HEK293 (cell line): ENCODE measurements around the gene ESPL1.

Source experiments
- CTCF ChIA-PET: fragments of 350-600 bp; formaldehyde crosslinking; extraction: SDS; loops from one replicate; lab custom pipeline; 2021; ENCODE audit warnings: antibody characterized with exemption; lab: Yijun Ruan, JAX
- POLR2A ChIA-PET: fragments of 300-600 bp; formaldehyde crosslinking; extraction: SDS; loops from one replicate; lab custom pipeline; 2020; ENCODE audit warnings: antibody characterized with exemption, inconsistent platforms; lab: Yijun Ruan, JAX
- H3K27ac ChIP-seq: fragments of 200-500 bp; sonication (Bioruptor generic); 2 replicates; pipeline ENCODE4 v1.5.1; 2014; ENCODE audit warnings: low read depth, low read length, control low read depth, inconsistent platforms; ENCODE audit errors: extremely low read depth
- H3K36me3 ChIP-seq, 2 experiments: fragments of 200-500 bp in 1 of 2; sonication (Bioruptor generic) in 1 of 2; 1 replicate in 1 of 2; 2 replicates in 1 of 2; pipeline ENCODE4 v1.5.1; 2014 to 2017; ENCODE audit warnings: inconsistent platforms in 2 of 2, low read length in 2 of 2; ENCODE audit not compliant: control insufficient read depth in 2 of 2, insufficient read depth in 1 of 2
- H3K4me1 ChIP-seq: fragments of 200-500 bp; sonication (Bioruptor generic); 2 replicates; pipeline ENCODE4 v1.5.1; 2014; ENCODE audit warnings: mild to moderate bottlenecking, low read length, inconsistent platforms; ENCODE audit not compliant: control insufficient read depth, insufficient read depth
- H3K4me3 ChIP-seq: 2 replicates; pipeline ENCODE4 v1.5.1; 2011; ENCODE audit warnings: low read depth, mild to moderate bottlenecking, control low read depth, low read length, moderate library complexity
- H3K9me3 ChIP-seq: fragments of 200-500 bp; sonication (Bioruptor generic); 2 replicates; pipeline ENCODE4 v1.5.1; 2014; ENCODE audit warnings: low read depth, low read length, inconsistent platforms; ENCODE audit not compliant: control insufficient read depth, insufficient read depth
- IKZF3 ChIP-seq: fragments of 450-650 bp; IDR thresholded peaks from 2 replicates; pipeline ENCODE4 v1.5.0; 2018; ENCODE audit warnings: missing biosample characterization, mild to moderate bottlenecking, missing genetic modification characterization, moderate library complexity
- KLF1 ChIP-seq: fragments of 450-650 bp; formaldehyde crosslinking; IDR thresholded peaks from 2 replicates; pipeline ENCODE4 v1.5.1; 2016; ENCODE audit warnings: missing biosample characterization, missing genetic modification characterization
- SCRT2 ChIP-seq: fragments of 450-650 bp; formaldehyde crosslinking; IDR thresholded peaks from 2 replicates; pipeline ENCODE4 v1.5.1; 2016; ENCODE audit warnings: missing biosample characterization, missing genetic modification characterization
- SP2 ChIP-seq: fragments of 450-650 bp; formaldehyde crosslinking; IDR thresholded peaks from 2 replicates; pipeline ENCODE4 v1.5.1; 2016; ENCODE audit warnings: missing biosample characterization, missing genetic modification characterization
- ZBTB48 ChIP-seq: fragments of 450-650 bp; formaldehyde crosslinking; IDR thresholded peaks from 2 replicates; pipeline ENCODE4 v1.5.1; 2016; ENCODE audit warnings: missing biosample characterization, missing genetic modification characterization
- ZFP3 ChIP-seq: fragments of 450-650 bp; formaldehyde crosslinking; IDR thresholded peaks from 2 replicates; pipeline ENCODE4 v1.5.1; 2016; ENCODE audit warnings: low read depth, missing biosample characterization, missing genetic modification characterization
- ZFP69B ChIP-seq: fragments of 450-650 bp; formaldehyde crosslinking; IDR thresholded peaks from 2 replicates; pipeline ENCODE4 v1.5.1; 2016; ENCODE audit warnings: missing biosample characterization, missing genetic modification characterization
- ZNF114 ChIP-seq: fragments of 450-650 bp; formaldehyde crosslinking; IDR thresholded peaks from 2 replicates; pipeline ENCODE4 v1.5.0; 2017; ENCODE audit warnings: missing biosample characterization, missing genetic modification characterization
- ZNF132 ChIP-seq: fragments of 450-650 bp; formaldehyde crosslinking; IDR thresholded peaks from 2 replicates; pipeline ENCODE4 v1.5.1; 2017; ENCODE audit warnings: missing biosample characterization, missing genetic modification characterization, borderline replicate concordance
- ZNF148 ChIP-seq: fragments of 450-650 bp; formaldehyde crosslinking; IDR thresholded peaks from 2 replicates; pipeline ENCODE4 v1.5.0; 2017; ENCODE audit warnings: missing biosample characterization, missing genetic modification characterization, borderline replicate concordance
- ZNF174 ChIP-seq: fragments of 450-650 bp; formaldehyde crosslinking; IDR thresholded peaks from 2 replicates; pipeline ENCODE4 v1.5.0; 2017; ENCODE audit warnings: missing biosample characterization, mild to moderate bottlenecking, missing genetic modification characterization
- ZNF341 ChIP-seq: fragments of 450-650 bp; formaldehyde crosslinking; IDR thresholded peaks from 2 replicates; pipeline ENCODE4; 2016; ENCODE audit warnings: low read depth, missing biosample characterization, missing genetic modification characterization
- ZNF366 ChIP-seq: fragments of 450-650 bp; formaldehyde crosslinking; conservative IDR thresholded peaks from 2 replicates; pipeline ENCODE4 v1.5.1; 2016; ENCODE audit warnings: missing biosample characterization, missing genetic modification characterization
- ZNF677 ChIP-seq: fragments of 450-650 bp; IDR thresholded peaks from 2 replicates; pipeline ENCODE4 v1.5.0; 2018; ENCODE audit warnings: missing biosample characterization, mild to moderate bottlenecking, missing genetic modification characterization, moderate library complexity
- ZNF792 ChIP-seq: fragments of 450-650 bp; formaldehyde crosslinking; IDR thresholded peaks from 2 replicates; pipeline ENCODE4 v1.5.1; 2016; ENCODE audit warnings: missing biosample characterization, missing genetic modification characterization
- ZNF843 ChIP-seq: fragments of 450-650 bp; formaldehyde crosslinking; IDR thresholded peaks from 2 replicates; pipeline ENCODE4 v1.5.1; 2016; ENCODE audit warnings: missing biosample characterization, missing genetic modification characterization
- ZSCAN23 ChIP-seq: fragments of 450-650 bp; formaldehyde crosslinking; IDR thresholded peaks from 2 replicates; pipeline ENCODE4 v1.5.1; 2016; ENCODE audit warnings: missing biosample characterization, missing genetic modification characterization

The ESPL1 gene

GRCh38 chr12:53340398-53340797 is 72.3 kb downstream of the ESPL1 start:
- no peaks in the 10 kb centered on the region for H3K9me3 ChIP-seq
- H3K36me3 ChIP-seq = no peaks in the 10 kb centered on the region
- TF ChIP-seq KLF1 (tag by site-specific recombination) (no peak), ZNF792 (tag by site-specific recombination) (no peak), ZSCAN23 (tag by site-specific recombination) (no peak), ZFP3 (tag by site-specific recombination) (no peak), ZNF132 (tag by site-specific recombination) (no peak), ZBTB48 (tag by site-specific recombination) (no peak), ZNF843 (tag by site-specific recombination) (no peak), ZNF174 (tag by site-specific recombination) (no peak), SCRT2 (no peak), SP2 (no peak), ZNF341 (no peak), ZNF114 (tag by site-specific recombination) (no peak), ZFP69B (no peak), ZNF677 (tag by site-specific recombination) (no peak), ZNF366 (tag by site-specific recombination) (no peak), ZNF148 (tag by site-specific recombination) (no peak), IKZF3 (no peak)
- TF ChIP-seq, all 188 proteins: peak for 0
- no peaks in the 10 kb centered on the region for H3K4me1 ChIP-seq
- CTCF ChIA-PET = interaction anchor here (1.0 to 7.0 kb wide), 2 partner anchors 12 to 13 kb away, joined by 6 to 156 read pairs; partner anchors contain the start of gene AAAS
- H3K4me3 ChIP-seq = no peak overlapping the region
- H3K27ac ChIP-seq = no peak overlapping the region
- POLR2A ChIA-PET = no interaction called here
